Lower leg skin (tissue), 4 donors: Measurements from ENCODE around the gene DCST1. TPM values are rescaled to one million over a fixed set of nuclear protein-coding genes. Genes with fewer than 3 reads are reported as not detected.

Experiments used
- DNase-seq, 2 donors: peaks; one replicate each; pipeline ENCODE4 v3.0.0-alpha.2; 2019; ENCODE audit warnings: low spot score in 2 of 2
- H3K4me3 ChIP-seq: fragments of 200-600 bp; sonication (generic); 2 replicates; pipeline ENCODE4 v1.5.1; 2017; ENCODE audit warnings: mild to moderate bottlenecking, low read depth; ENCODE audit not compliant: poor library complexity, severe bottlenecking
- POLR2A ChIP-seq, 2 donors: fragments of 450-650 bp; IDR thresholded peaks; one replicate each; pipeline ENCODE4 v1.6.1; 2016 to 2017; ENCODE audit warnings: antibody characterized with exemption in 2 of 2, mild to moderate bottlenecking in 1 of 2, moderate library complexity in 1 of 2
- WGBS, 2 donors: methylation state at CpG; one replicate each; pipeline ENCODE4 v1.1.5; 2018; 5-methylcytosine and 5-hydroxymethylcytosine counted together
- intact Hi-C: fragments of 100-400 bp; cut with DNase I; formaldehyde crosslinking; loops from one replicate; pipeline ENCODE4 v1.15.0; 2023; ENCODE audit warnings: low total_unique reads
- total RNA-seq, 4 donors: library from RNA; depleted of rRNA; stranded (reverse); fragments of >200 nt; gene quantifications; one replicate each; pipeline ENCODE4 v1.1.0, GENCODE V29; 2016
- TF ChIP-seq, protein P1 (sequence below), 3 donors: fragments of 450-650 bp; IDR thresholded peaks; one replicate each; pipeline ENCODE4 v1.5.1; 2016; ENCODE audit warnings: antibody characterized with exemption in 3 of 3, mild to moderate bottlenecking in 3 of 3, moderate library complexity in 2 of 3

Gene DCST1
- total RNA-seq, 4 donors from 2014 or later, result 0.38 to 3.6 (median 0.87) TPM

DNA sequence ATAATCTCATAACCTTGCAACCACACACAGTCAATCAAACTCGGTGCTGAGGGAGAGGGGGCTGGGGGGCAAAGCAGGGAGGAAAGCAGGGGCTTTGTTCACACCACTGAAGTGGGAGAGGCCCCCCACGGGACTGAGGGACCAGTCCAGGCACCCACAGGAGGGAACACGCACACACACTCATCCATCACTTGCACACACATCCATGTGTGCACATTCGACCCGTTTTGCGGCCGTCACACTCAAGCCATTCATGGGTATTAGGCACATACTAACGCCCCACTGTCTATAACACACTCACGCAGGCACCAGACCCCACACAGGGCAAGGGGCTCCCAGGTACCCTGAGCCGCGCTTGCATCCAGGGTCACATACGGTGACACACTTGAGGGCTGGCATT, 59.0 kb downstream of the DCST1 start:
- WGBS, 2 donors, result 85 to 87% methylated on average over 12 of the region's 12 CpGs
- intact Hi-C loops, result no loop called here
- TF ChIP-seq, protein P1, sequence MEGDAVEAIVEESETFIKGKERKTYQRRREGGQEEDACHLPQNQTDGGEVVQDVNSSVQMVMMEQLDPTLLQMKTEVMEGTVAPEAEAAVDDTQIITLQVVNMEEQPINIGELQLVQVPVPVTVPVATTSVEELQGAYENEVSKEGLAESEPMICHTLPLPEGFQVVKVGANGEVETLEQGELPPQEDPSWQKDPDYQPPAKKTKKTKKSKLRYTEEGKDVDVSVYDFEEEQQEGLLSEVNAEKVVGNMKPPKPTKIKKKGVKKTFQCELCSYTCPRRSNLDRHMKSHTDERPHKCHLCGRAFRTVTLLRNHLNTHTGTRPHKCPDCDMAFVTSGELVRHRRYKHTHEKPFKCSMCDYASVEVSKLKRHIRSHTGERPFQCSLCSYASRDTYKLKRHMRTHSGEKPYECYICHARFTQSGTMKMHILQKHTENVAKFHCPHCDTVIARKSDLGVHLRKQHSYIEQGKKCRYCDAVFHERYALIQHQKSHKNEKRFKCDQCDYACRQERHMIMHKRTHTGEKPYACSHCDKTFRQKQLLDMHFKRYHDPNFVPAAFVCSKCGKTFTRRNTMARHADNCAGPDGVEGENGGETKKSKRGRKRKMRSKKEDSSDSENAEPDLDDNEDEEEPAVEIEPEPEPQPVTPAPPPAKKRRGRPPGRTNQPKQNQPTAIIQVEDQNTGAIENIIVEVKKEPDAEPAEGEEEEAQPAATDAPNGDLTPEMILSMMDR (IDR thresholded peaks at IDR 0.05), result no peak
- no peak for TF ChIP-seq POLR2A (IDR thresholded peaks at IDR 0.05)
- no peak overlapping the region for H3K4me3 ChIP-seq
- no peak for DNase-seq

DNA sequence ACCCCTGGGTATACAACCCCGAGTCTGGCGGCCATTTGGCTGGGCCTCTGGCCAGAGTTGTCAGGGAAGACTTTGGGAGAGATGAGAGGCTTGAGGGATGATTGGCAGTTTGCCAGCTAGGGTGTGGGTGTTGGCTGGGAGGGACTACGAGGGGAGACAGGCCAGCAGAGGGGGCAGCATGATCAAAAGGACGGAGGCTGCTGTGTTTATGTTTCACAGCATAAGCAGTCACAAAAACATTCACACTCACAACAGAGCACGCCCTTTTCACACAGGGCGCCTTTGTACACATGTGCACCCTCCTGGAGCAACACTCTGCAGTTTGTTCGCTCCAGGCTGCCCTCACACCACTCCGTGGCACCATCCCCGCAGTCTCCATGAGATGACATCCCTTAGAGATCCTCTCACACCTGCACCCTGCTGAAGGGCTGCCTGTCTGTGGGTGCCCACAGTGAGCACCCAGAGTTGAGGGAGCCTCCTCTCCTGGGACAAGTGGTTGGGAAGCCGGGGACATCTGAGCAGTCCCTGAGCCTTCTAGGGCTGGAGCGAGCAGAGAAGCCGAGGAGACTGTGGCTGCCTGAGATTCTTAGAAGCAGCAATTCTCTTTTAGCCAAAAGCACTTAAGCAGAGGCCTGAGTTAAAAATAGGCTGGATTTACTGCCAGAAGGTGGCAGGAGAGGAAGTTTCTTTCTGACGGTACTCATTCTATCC, 60.4 kb downstream of the DCST1 start:
- no peak overlapping the region for H3K4me3 ChIP-seq
- intact Hi-C loops, result no loop called here
- no peak for TF ChIP-seq POLR2A (IDR thresholded peaks at IDR 0.05)
- TF ChIP-seq, protein P1 (IDR thresholded peaks at IDR 0.05), result no peak
- 7 to 9% methylated on average over 13 of the region's 13 CpGs for WGBS, 2 donors
- no peak for DNase-seq

DNA sequence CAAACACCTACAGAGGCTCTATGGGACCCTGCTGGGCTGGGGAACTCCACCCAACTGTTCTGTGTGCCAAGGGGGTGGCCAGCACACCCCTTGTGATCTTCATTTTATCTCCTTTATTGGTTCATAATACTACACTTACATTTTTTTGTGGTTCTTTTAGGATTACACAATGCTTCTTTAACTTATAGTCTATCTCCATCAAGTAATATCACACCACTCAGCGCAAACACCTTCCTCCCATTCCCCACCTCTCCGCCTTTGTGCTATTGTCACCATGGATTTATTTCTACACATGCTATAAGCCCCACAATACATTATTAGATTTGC, 61.0 kb downstream of the DCST1 start:
- intact Hi-C loops, result no loop called here
- no peak for DNase-seq
- no peak overlapping the region for H3K4me3 ChIP-seq
- 73 to 79% methylated on average over 2 of the region's 2 CpGs for WGBS, 2 donors
- TF ChIP-seq, protein P1 (IDR thresholded peaks at IDR 0.05), result no peak
- TF ChIP-seq POLR2A (IDR thresholded peaks at IDR 0.05), result no peak

DNA sequence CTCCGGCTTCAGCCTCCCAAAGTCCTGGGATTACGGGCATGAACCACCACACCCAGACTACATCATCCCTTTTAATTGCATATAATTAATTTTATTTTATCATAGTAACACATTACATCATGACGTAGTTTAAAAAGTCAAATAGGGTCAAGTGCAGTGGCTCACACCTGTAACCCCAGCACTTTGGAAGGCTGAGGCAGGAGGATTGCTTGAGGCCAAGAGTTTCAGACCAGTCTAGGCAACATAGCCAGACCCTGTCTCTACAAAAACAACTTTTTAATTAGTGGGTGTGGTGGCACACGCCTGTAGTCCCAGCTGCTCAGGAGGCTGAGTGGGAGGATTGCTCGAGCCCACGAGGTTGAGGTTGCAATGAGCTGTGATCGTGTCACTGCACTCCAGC, 65.7 kb downstream of the DCST1 start:
- no peak for DNase-seq
- H3K4me3 ChIP-seq, result no peak overlapping the region
- intact Hi-C loops, result no loop called here
- TF ChIP-seq, protein P1 (IDR thresholded peaks at IDR 0.05), result no peak
- WGBS, 2 donors, result 78 to 83% methylated on average over 7 of the region's 7 CpGs

Other genes with a start within 250 kb of the DCST1 start
- gene KCNN3, start 163.5 kb upstream of the DCST1 start, total RNA-seq, result 1 to 10 TPM in 1 of 4 donors, under 1 TPM in 3; 0.13 to 2.1 (median 0.36) TPM
- 10 to 100 TPM; 20.6 to 37.0 (median 33.3) TPM for gene PMVK, start 97.1 kb upstream of the DCST1 start, total RNA-seq
- 10 to 100 TPM; 52.1 to 84.1 (median 63.7) TPM for gene PBXIP1, start 77.7 kb upstream of the DCST1 start, total RNA-seq
- gene PYGO2, start 72.0 kb upstream of the DCST1 start, total RNA-seq, result 10 to 100 TPM; 31.9 to 38.0 (median 36.3) TPM
- gene SHC1, start 63.1 kb upstream of the DCST1 start, total RNA-seq, result 10 to 100 TPM; 45.4 to 68.9 (median 66.4) TPM
- 10 to 100 TPM; 40.0 to 58.7 (median 45.3) TPM for gene CKS1B, start 59.1 kb upstream of the DCST1 start, total RNA-seq
- 10 to 100 TPM; 38.7 to 45.3 (median 41.6) TPM for gene FLAD1, start 50.5 kb upstream of the DCST1 start, total RNA-seq
- 1 to 10 TPM in 1 of 4 donors, not detected in 3; 1.4 TPM for gene LENEP, start 40.2 kb upstream of the DCST1 start, total RNA-seq
- 100 to 1,000 TPM; 270 to 295 (median 286) TPM for gene ZBTB7B, start 31.0 kb upstream of the DCST1 start, total RNA-seq
- gene DCST2, start within 50 bp of the DCST1 start, total RNA-seq, result 10 to 100 TPM in 1 of 4 donors, 1 to 10 TPM in 3; 3.8 to 11.5 (median 6.3) TPM
- 100 to 1,000 TPM; 232 to 289 (median 279) TPM for gene ADAM15, start 17.5 kb downstream of the DCST1 start, total RNA-seq
- gene EFNA4, start 29.9 kb downstream of the DCST1 start, total RNA-seq, result 10 to 100 TPM; 29.5 to 66.6 (median 52.9) TPM
- gene EFNA3, start 45.0 kb downstream of the DCST1 start, total RNA-seq, result 100 to 1,000 TPM; 111 to 150 (median 129) TPM
- 100 to 1,000 TPM; 125 to 235 (median 185) TPM for gene EFNA1, start 94.1 kb downstream of the DCST1 start, total RNA-seq
- 10 to 100 TPM; 33.3 to 59.4 (median 43.7) TPM for gene SLC50A1, start 102.0 kb downstream of the DCST1 start, total RNA-seq
- gene DPM3, start 106.7 kb downstream of the DCST1 start, total RNA-seq, result 10 to 100 TPM; 19.2 to 74.7 (median 36.9) TPM
- 100 to 1,000 TPM in 2 of 4 donors, 10 to 100 TPM in 2; 48.6 to 109 (median 97.6) TPM for gene KRTCAP2, start 139.5 kb downstream of the DCST1 start, total RNA-seq
- gene TRIM46, start 140.0 kb downstream of the DCST1 start, total RNA-seq, result 1 to 10 TPM in 1 of 4 donors, under 1 TPM in 2, not detected in 1; 0.17 to 1.2 (median 0.62) TPM
- 10 to 100 TPM; 15.6 to 26.6 (median 20.2) TPM for gene THBS3, start 174.1 kb downstream of the DCST1 start, total RNA-seq
- gene MTX1, start 174.9 kb downstream of the DCST1 start, total RNA-seq, result 10 to 100 TPM; 20.5 to 54.8 (median 40.8) TPM
- 10 to 100 TPM in 3 of 4 donors, 1 to 10 TPM in 1; 9.6 to 26.0 (median 18.7) TPM for gene ENTREP3, start 221.7 kb downstream of the DCST1 start, total RNA-seq
- gene SCAMP3, start 228.5 kb downstream of the DCST1 start, total RNA-seq, result 10 to 100 TPM; 67.8 to 96.9 (median 87.6) TPM
- 10 to 100 TPM; 24.6 to 55.8 (median 38.0) TPM for gene CLK2, start 239.7 kb downstream of the DCST1 start, total RNA-seq
- gene HCN3, start 243.6 kb downstream of the DCST1 start, total RNA-seq, result 1 to 10 TPM; 5.4 to 8.5 (median 6.4) TPM